ENCODE measurements around the gene OTULIN. TPM values are rescaled to one million over a fixed set of nuclear protein-coding genes. Genes with fewer than 3 reads are reported as not detected.

OTULIN gene
- total and polyA plus RNA-seq, 7 donors, result 6.6 to 37.9 (median 13.2) TPM

GRCh38 chr5:14735944-14736343 lies 71.4 kb downstream of the OTULIN start:
- DNase-seq, result no peak
- 56 to 72% methylated on average over 4 of the region's 4 CpGs for WGBS, 2 donors
- no peak for TF ChIP-seq POLR2A (IDR thresholded peaks at IDR 0.05)
- no peak for TF ChIP-seq EP300 (IDR thresholded peaks at IDR 0.05)
- TF ChIP-seq POLR2AphosphoS5 (IDR thresholded peaks at IDR 0.05), result no peak
- no peak for TF ChIP-seq CTCF (IDR thresholded peaks at IDR 0.05)
- no peaks in the 10 kb centered on the region for H3K9me3 ChIP-seq
- no peaks in the 10 kb centered on the region for H3K4me1 ChIP-seq
- H3K27ac ChIP-seq, result no peak overlapping the region
- H3K27me3 ChIP-seq, result no peaks in the 10 kb centered on the region
- H3K4me3 ChIP-seq, result no peak overlapping the region
- intact Hi-C loops (cut with DNase I), result no loop called here
- H3K36me3 ChIP-seq, result peaks cover 0 to 17% (median 0%) of the 10 kb centered on the region in 4 donors

DNA sequence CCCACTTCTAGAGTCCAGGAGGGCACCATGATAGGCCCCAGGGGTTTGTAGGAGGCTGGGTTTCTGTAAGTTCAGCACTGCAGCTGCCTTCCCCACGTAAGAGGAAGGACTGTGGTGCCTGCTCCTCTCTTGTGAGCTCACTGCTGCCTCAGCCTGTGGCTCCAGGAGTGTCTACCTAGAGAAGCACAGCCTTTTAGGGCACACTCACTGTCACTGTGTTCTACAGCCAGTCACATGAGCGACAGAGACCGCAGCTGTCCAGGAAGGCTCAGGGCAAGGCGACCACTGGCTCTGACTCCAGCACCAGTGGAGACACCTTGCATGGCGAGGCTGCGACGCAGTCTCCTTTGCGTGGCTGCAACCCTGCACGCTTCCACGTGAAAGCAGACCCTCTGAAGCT lies 72.8 kb downstream of the OTULIN start:
- H3K4me1 ChIP-seq, result no peaks in the 10 kb centered on the region
- no peak for TF ChIP-seq CTCF (IDR thresholded peaks at IDR 0.05)
- no peak for TF ChIP-seq POLR2AphosphoS5 (IDR thresholded peaks at IDR 0.05)
- TF ChIP-seq EP300 (IDR thresholded peaks at IDR 0.05), result no peak
- TF ChIP-seq POLR2A (IDR thresholded peaks at IDR 0.05), result no peak
- no peak for DNase-seq
- no peak overlapping the region for H3K27ac ChIP-seq
- no peak overlapping the region for H3K4me3 ChIP-seq
- intact Hi-C loops (cut with DNase I), result no loop called here
- no peaks in the 10 kb centered on the region for H3K9me3 ChIP-seq
- peaks cover 0 to 26% (median 4%) of the 10 kb centered on the region in 4 donors for H3K36me3 ChIP-seq
- no peaks in the 10 kb centered on the region for H3K27me3 ChIP-seq
- 96 to 97% methylated on average over 10 of the region's 10 CpGs for WGBS, 2 donors

DNA sequence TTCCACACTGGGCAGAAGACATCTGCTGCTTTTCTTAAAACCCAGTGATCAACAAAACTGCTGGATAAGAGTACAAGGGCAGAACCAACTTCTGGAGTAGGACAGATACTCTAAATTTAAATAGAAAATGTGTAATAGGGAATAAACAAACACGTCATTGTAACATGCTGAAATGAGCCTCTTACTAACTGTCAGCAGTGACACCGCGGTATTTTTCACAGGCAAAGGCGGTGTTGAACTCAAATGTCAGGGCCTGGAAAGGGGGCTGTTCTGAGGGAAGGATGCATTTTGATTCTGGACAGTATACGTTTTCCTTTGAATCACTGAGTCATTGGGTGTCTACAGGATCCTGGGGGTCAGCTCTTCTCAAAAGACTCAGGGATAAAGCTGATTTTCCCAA lies 73.5 kb downstream of the OTULIN start:
- 94 to 95% methylated on average over 5 of the region's 5 CpGs for WGBS, 2 donors
- H3K9me3 ChIP-seq, result no peaks in the 10 kb centered on the region
- intact Hi-C loops (cut with DNase I), result no loop called here
- no peak for DNase-seq
- no peak for TF ChIP-seq POLR2AphosphoS5 (IDR thresholded peaks at IDR 0.05)
- no peak for TF ChIP-seq EP300 (IDR thresholded peaks at IDR 0.05)
- TF ChIP-seq CTCF (IDR thresholded peaks at IDR 0.05), result no peak
- TF ChIP-seq POLR2A (IDR thresholded peaks at IDR 0.05), result no peak
- H3K27me3 ChIP-seq, result no peaks in the 10 kb centered on the region
- no peak overlapping the region for H3K27ac ChIP-seq
- H3K4me1 ChIP-seq, result no peaks in the 10 kb centered on the region
- H3K36me3 ChIP-seq, result peaks cover 0 to 26% (median 4%) of the 10 kb centered on the region in 4 donors
- no peak overlapping the region for H3K4me3 ChIP-seq

DNA sequence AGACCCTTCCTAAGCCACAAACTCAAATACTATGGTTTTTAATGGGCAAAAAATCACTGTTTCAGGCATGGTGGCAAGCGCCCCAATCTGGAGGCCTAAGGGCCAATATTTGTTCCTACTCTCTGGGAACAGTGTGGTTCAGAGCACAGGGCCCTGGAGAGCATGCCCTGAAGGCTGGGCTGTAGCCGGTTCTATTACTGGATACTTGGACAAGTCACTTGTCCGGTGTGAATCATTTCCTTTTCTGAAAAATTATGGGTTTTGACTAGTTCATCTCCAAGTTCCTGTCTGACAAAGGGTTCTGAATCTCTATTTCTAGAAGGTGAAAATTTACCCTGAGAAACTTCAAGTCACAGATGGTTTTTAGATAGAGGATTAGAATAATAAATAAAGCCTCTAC lies 75.0 kb downstream of the OTULIN start:
- intact Hi-C loops (cut with DNase I), result no loop called here
- WGBS, 2 donors, result 88 to 96% methylated on average over 3 of the region's 3 CpGs
- no peak overlapping the region for H3K27ac ChIP-seq

More for the DNA sequence above, 75.0 kb downstream of the OTULIN start:
- Histone ChIP-seq H3K36me3 (peaks cover 0 to 23% (median 4%) of the 10 kb centered on the region in 4 donors), H3K9me3 (no peaks in the 10 kb centered on the region), H3K4me3 (no peak overlapping the region), H3K4me1 (peaks cover 0 to 15% (median 4%) of the 10 kb centered on the region in 4 donors), H3K27me3 (no peaks in the 10 kb centered on the region)
- no peak for TF ChIP-seq CTCF (IDR thresholded peaks at IDR 0.05)
- TF ChIP-seq POLR2AphosphoS5 (IDR thresholded peaks at IDR 0.05), result no peak
- TF ChIP-seq EP300 (IDR thresholded peaks at IDR 0.05), result no peak
- no peak for TF ChIP-seq POLR2A (IDR thresholded peaks at IDR 0.05)
- DNase-seq, result no peak

All from sigmoid colon (tissue), 7 donors.